CD4-positive, alpha-beta T cell treated with Interleukin-10 for 1 hour (primary cell): ENCODE data around the gene TLCD3A.
"Not testable (repeated sequence)": the region's sequence is repeated elsewhere in the genome, so short reads cannot be mapped to it uniquely, and the experiment has no call there.

Experiments used
- DNase-seq: peaks from one replicate; pipeline ENCODE4 v3.0.0-alpha.2; 2020

Gene TLCD3A

DNA sequence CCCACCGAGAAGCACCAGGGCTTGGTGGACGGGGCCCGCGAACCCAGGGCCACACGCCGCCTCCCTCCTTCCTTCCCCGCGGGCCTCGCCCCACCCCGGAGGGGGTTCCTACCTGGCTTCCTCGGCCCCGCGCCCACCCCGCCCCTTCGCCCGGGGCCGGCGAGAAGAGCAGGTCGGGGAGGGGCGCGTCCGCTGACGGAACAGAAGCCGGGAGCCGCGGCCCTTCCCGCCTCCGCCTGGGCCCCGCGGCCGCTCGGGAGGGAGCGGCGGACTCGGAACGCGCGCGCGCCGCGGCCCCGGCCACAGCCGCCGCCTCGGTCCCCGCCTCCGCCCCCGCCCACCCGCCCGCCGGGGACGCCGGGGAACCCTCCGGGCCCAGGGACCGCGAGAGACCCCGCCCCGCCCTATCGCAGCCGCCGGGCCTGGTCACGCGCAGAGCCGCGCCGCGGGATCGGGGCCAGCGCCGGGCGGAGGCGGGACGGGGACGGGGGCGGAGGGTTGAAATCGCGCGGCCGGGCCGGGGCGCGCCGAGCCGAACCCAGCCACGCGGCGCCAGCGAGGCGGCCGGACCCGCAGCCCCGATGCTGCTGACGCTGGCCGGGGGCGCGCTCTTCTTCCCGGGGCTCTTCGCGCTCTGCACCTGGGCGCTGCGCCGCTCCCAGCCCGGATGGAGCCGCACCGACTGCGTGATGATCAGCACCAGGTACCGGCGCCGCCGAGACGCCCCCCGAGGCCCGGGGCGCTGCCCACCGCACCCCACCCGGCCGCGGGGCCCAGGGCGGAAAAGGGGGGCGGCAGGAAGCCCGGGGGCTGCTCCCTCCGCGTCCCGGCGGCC lies at the start of gene TLCD3A:
TLCD3A (plus strand) TSS at position 530 of the 835 bp plus-strand sequence; CDS start at position 582, 52 bp downstream.
- peak; percentile 58 for DNase-seq

DNA sequence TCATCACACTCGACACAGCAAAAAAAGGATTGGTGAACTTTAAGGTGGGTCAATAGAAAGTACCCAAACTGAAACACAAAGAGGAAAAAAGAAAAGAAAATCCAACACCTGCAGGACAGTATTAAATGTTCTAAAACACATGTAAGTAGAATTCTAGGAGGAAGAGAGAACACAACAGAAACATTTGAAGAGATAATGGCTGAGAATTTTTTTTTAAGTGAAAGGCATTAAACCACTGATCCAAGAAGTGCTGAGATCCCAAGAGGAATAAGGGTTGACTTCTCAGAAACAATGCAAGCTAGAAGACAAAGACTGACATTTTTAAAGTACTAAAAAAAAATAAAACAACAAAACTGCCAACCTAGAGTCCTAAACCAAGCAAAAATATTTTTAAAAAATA lies 49.4 kb upstream of the TLCD3A start:
- no peak for DNase-seq

DNA sequence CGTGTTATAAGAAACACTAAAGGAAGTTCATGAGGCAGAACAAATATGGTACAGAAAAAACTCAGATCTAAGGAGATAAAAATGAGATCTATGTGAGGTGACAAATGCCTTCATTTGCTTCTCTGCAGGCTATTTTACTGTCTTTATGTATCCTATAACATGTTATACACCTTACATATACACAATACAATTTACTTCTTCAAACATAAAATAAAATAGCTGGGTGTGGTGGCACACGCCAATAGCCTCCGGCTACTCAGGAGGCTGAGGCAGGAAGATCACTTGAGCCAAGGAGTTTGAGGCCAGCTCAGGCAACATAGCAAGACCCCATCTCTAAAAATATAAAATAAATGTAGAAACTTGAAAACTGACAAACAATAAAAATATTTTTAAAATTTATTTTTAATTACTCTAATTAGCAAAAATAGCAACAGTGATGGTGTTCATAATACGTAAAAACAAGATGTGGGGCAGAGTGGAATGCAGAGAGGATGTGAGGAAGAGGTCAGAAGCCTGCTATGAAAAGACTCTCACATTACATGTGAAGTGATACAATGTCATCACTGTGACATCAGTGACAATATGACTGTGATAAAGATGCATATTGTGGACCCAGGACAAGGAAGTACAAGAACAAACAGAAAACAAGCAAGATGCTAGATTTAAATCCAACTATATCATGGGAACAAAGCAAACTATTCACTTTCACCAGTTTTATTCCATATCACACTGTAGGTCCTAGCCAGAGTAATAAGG lies 48.7 kb upstream of the TLCD3A start:
- no peak for DNase-seq

DNA sequence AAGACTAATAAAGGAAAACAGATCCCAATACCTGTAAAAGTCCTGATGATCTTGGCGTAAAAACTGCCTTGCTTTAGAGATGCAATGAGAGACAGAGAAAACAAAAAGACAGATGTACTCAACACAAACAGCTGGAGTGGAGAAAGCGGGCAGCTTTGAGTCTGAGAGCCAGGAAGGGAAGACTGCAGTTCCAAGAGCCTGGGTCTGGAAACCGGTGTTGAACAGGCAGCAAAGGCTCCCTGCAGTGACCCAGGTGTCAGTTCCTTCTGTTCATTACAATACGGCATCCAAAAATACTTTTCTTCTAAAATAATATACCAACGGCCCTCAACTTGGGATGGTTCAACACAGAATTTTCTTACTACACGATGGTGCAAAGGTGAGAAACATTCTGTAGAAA lies 47.4 kb upstream of the TLCD3A start:
- no peak for DNase-seq

DNA sequence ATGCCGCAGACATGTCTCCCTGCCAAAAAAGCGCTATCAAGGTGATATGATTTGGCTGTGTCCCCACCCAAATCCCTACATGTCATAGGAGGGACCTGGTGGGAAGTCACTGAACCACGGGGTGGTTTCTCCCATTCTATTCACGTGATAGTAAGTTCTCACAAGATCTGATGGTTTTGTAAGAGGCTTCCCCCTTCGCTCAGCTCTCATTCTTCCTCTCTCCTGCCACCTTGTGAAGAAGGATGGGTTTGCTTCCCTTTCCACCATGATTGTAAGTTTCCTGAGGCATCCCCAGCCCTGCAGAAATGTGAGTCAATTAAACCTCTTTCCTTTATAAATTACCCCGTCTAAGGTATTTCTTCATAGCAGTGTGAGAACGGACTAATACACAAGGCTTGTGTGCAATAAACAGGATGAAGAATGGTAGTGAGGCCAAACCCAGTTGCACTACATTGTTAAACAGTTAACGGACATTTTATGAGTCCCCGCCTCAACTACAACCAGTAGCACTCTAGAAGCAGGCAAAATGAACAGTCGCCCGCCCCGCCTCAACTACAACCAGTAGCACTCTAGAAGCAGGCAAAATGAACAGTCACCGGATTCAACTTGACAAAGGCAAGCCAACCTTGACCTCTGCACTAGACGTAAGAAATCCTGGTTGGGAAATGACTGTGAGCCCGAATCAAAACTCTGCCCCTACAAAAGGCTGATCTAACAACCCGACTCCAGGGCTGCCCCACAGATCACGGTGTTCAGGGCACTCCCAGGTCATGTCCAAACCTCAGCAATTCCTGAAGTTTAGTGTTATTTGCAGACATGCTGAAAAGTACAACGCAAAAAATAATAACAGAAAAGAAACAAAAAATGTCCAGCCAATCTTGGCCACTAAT lies 44.1 kb upstream of the TLCD3A start:
- DNase-seq, result peak; percentile 21

DNA sequence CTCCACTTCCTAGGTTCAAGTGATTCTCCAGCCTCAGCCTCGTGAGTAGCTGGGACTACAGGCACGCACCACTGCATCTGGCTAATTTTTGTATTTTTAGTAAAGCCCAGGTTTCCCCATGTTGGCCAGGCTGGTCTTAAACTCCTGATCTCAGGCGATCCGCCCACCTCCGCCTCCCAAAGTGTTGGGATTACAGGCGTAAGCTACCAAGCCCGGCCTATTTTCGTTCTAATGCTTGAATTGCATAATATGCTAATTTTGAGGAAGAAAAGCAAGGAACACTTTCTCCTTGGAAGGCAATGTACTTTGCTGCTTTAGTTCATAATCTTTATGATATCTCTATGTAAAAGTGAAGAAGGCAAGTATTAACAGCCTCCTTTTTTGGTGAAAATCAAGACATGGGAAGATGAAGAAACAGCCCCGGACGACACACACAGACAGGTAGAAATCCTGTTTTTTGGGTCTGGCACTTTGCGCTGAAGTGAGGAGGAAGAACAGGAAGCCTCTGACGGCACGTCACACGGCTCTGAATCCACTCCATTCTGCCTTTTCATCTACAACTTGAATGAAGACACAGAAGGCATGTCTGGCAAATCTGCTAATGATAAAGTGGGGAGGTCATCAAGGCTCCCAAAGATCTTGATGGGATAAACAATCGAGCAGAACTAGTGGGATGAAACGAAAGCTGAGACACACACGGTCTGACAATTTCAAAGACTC lies 42.7 kb upstream of the TLCD3A start:
- DNase-seq, result no peak

DNA sequence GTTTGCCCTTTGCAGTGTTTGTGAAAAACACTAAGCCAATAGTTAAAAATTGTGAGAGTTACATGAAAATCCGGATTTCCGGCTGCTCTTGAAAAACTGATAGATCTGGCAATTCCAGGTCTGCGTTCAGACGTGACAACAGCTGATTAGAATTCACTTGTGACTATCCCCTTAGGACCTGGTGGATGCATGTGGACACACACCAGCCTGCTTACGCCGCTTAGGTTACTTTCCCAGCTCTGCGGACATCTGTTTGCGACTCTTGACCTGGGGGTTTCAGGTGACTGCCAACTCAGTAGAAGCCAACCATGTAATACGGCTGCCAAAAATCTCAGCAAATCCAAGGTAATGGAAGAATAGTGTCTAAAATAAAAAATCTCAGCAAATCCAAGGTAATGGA lies 42.0 kb upstream of the TLCD3A start:
- DNase-seq, result no peak

DNA sequence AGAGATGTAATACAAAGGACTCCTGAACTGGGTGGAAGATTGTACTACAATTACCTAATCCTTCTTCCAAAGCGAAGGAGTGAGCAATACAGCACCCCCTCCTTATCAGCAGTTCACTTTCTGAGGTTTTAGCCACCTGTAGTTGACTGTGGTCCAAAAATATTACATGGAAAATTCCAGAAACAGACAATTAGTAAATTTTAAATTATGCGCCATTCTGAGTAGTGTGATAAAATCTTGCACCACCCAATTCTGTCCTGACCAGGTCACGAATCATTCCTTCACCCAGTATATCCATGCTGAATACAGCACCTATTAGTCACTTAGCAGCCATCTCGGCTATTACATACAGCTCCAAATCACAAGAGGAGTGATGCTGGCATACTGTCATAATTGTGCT lies 41.0 kb upstream of the TLCD3A start:
- no peak for DNase-seq

DNA sequence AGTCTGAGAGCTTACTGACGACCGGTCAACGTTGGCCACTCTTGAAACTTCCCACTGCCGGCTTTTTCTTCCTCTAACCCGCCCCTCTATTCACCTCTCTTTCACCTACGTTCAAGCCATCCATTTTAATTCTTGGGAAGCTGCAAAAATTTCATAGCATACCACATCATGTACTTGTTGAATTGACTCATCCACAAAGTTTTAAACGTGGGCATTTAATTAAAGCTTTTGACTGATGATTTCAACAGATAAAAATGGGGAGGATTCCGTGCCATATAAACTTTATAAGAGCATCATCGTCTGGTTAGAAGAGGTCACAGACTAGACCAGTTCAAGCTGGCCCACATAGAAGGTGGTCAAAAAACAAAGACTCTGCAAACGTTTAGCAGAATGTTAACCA lies 40.3 kb upstream of the TLCD3A start:
- DNase-seq, result no peak

DNA sequence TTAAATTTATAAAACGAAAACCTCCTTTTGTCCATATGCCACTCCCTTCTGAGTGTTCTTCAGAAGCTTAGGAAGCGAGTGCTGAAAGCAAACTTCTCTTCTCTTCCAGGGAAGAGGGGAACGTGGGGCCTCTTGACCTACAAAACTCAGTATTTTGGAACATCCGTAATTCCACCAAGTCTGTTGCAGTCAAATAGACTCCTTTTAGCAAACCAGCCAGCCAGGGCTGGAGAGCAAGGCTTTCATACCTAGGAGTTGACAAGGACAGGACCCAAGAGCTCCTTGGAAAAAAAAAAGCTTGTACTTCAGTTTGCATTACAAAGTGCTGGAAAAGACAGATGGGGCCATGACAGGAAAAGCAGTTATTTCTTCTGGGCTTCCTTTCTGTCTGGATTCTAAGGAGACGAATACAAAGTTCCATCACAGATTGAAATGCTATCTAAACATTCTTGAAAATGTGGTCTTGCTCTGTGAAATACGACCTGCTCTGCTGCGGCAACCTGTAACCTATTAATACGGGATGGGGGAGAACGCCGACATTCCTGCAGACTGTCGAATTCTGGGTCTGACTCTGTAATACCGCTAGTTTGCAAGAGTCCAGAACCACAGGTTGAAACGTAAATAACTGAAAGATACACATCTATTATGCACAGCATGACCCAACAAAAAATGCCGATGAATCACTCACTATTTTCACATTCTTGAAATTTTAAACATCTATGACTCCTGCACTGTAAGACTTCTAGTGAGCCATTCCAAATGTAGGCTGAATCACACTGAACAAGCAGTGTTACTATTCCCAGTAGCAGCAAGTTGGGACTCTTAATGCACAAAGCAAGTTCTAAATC lies 38.4 kb upstream of the TLCD3A start:
- DNase-seq, result no peak

DNA sequence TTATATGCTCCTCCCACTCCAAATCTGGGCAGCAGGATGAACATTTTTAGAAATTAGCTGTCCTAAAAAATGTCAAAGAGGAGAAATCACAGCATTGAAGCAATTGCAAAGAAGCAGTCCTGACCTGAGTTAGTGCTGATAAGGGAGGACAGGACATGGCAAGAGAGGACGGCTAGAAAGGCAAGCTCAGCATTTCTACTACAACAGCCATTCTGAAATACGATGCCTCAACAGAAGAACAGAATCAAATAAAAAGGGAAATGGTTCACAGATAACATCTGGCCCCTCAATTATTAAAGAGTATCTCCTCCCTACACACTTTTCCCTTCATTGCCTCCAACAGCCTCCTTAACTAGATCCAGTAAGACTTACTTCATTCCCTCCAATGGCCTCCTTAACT lies 36.0 kb upstream of the TLCD3A start:
- DNase-seq, result no peak

DNA sequence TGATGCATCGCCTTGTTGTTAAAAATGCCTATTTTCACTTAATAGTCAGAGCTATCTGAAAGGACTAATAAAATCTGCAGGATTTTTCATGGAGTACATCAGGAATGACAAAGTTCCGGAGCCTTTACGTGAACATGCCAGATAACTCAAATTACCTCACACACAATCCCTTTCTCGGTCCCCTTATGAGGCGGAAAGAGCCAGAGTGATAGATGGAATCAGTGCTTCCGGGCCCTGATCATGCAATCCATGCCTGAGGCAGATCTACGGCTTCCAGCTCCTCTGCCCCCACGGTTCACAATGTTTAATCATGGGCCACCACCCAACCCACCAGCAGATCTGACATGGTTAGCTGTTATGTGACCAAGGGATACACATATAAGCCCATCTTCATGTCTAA lies 34.7 kb upstream of the TLCD3A start:
- DNase-seq, result no peak

DNA sequence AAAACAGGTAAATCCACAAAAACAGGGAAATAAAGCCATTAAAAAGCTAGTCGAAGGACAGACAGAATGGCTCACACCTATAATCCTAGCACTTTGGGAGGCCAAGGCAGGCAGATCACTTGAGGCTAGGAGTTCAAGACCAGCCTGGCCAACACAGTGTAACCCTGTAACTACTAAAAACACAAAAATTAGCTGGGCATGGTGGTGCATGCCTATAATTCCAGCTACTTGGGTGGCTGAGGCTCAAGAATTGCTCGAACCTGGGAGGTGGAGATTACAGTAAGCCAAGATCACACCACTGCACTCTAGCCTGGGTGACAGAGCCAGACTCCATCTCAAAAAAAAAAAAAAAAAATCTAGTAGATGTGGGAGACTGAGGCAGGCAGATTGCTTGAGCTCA lies 34.3 kb upstream of the TLCD3A start:
- DNase-seq, result not testable (repeated sequence)

DNA sequence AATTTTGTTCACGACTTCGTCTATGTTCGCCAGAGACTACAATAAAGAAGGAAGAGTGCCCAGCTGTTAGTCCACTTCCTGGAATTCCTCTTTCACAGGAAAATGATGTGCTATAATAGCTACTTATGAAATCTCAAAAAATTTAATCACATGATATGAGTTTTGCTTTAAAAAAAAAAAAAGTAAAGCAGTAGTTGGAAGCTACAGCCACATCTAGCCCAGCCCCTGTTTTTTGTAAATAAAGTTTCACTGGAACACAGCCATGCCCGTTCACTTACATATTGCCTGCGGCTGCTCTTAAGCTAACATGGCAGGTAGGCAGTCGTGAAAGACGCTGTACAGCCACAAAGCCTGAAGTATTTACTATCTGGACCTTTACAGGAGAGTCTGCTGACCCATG lies 33.1 kb upstream of the TLCD3A start:
- no peak for DNase-seq

DNA sequence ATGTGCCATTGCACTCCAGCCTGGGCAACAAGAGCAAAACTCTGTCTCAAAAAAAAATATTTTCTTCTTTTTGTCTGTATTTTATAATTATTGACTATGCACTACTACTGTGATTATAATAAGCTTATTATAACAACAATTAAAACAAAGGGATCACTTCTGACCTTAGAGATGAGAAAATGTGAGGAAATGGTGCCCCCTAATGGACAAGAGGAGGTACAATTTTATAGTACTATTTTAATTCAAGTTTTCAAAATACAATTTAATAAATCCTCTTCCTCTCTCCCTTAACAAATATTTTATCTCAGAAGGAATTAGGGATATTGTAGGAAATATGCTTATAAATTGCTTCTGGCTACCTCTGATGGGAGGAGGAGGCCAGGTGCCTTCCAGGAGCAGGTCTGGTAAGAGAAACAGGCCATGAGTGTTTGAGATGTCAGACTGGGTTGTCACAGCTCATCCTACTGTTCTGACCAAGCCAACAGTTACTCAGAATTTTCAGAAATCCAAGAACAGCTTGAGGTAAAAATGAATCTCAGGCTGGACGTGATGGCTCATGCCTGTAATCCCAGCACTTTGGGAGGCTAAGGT lies 31.8 kb upstream of the TLCD3A start:
- peak; percentile 68 for DNase-seq

DNA sequence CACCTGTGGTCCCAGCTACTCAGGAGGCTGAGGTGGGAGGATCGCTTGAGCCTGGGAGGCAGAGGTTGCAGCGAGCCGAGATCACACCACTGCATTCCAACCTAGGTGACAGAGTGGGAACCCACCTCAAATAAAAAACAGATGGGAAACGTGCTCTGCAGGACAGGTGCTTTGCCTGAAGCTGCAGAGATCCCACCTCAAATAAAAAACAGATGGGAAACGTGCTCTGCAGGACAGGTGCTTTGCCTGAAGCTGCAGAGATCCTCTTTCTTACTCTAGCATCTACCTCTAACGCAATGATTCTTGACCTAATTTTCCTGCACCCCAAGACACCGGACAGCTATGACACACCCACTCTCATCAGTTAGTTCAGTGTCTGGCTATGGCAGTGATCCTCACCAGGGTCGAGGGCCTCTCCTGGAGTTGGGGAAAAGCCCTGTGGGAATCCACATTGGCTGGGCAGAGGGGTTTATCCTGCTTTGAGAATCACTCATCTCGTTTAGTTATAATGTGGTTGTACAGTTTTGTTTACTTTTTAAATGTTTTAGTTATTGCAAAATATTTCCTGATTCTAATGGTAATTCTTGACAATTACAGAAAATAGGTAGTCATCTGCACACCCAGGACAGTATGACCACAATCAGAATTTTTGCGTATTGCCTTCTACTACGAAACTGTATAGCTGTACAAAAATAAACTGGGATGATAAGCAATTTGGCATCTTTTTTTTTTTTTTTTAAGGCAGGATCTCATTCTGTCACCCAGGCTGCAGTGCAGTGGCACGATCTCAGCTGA lies 29.1 kb upstream of the TLCD3A start:
- DNase-seq, result no peak

DNA sequence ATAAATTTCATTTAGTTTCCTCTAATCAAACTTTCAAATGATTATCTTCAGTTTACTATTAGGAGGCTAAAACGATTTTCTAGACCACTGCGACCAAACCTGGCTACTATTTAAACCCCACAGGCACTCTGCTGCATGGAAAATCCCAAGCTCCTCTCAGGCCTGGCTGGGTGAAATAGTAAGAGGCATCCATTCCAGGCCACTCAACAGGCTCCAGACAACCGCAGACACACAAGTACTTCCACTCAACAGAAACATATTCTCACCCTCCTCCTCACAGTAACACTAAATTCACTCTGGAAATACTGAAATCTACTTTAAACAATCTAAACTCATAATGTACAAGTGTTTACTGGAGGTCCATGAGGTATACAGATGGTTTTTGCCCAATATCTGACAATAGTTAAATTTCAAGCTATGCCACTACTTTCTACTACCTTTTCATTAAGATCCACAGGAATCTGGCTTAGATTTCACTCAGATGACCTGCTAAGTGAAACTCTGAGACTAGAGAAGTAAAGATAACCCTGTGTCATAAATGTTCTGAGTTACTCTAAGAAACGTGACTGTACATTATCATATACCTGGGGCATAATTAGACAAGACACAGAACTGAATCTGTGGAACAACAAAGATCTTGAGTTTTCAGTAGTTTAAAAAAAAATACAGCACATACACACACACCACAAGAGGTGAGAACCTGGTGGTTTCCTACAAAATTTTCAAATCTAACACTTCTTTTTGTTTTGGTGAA lies 28.1 kb upstream of the TLCD3A start:
- DNase-seq, result no peak

DNA sequence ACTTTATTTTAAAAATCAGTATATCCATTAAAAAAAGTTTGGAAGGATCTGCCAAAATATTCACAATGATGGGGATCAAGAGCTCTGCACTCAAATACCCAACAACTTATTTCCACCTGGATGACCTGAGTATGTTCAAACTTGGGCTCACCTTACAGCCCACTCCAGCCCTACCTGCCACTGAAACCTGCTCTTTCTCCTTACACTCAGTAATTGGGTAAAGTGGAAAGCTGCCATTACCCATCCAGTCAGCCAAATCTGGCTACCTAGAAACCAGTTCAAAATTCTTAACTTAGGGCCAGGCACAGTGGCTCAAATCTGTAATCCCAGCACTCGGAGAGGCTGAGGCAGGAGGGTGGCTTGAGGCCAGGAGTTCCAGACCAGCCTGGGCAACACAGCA lies 27.4 kb upstream of the TLCD3A start:
- no peak for DNase-seq

DNA sequence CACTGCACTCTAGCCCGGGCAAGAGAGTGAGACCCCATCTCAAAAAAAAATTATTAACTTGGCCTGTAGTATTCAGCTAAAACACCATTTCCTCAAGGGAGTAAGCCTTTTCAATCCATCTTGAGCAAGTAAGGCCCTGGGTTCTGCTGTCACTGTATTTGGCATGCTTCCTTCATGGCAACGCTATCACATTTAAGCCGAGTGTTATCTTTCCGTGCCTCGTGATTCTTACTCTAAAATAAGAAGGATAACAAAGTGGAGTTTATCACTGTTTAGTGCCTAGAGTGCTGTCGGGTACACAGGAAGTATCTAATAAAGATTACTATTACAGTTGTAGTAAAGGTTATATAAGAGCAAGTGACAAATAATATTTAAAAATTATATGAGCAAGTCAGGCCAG lies 26.5 kb upstream of the TLCD3A start:
- DNase-seq, result no peak

DNA sequence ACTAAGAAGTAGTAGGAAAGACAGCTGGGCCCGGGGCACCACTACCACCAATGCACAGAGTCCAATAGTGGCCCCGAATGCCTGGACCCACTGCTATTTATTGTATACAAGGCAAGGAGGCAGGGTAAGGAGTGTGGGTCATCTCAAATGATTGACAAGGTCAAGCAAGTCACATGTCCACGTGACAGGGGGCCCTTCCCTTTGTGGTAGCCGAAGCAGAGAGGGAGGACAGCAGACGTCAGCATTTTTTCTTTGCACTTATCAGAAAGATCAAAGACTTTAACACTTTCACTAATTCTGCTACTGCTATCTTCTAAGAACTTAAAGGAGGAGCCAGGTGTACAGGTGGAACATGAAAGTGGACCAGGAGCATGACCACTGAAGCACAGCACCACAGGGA lies 24.3 kb upstream of the TLCD3A start:
- no peak for DNase-seq
